Prostate gland (tissue), 2 donors: ENCODE measurements around the gene LRIT1. TPM values are rescaled to one million over a fixed set of nuclear protein-coding genes. Genes with fewer than 3 reads are reported as not detected.

Source experiments
- DNase-seq: peaks from one replicate; pipeline ENCODE4 v3.0.0-alpha.2; 2019; ENCODE audit warnings: low spot score
- H3K27ac ChIP-seq, 2 donors: fragments of 200-600 bp; sonication (generic); 2 replicates each; pipeline ENCODE4 v1.5.1; 2017 to 2019
- H3K27me3 ChIP-seq: fragments of 200-600 bp; sonication (generic); replicated peaks from 2 replicates; pipeline ENCODE4 v1.5.1; 2019; ENCODE audit not compliant: insufficient read depth
- H3K36me3 ChIP-seq, 2 donors: fragments of 200-600 bp; sonication (generic); 1 replicate in 1 of 2; 2 replicates in 1 of 2; pipeline versions ENCODE4 v1.5.1 to v1.8.1; 2017 to 2019
- H3K4me1 ChIP-seq: fragments of 200-600 bp; sonication (generic); replicated peaks from 2 replicates; pipeline ENCODE4 v1.5.1; 2019
- H3K4me3 ChIP-seq, 2 donors: fragments of 200-600 bp; sonication (generic); 2 replicates each; pipeline ENCODE4 v1.5.1; 2017 to 2019
- H3K9me3 ChIP-seq: fragments of 200-600 bp; sonication (generic); 2 replicates; pipeline ENCODE4 v1.5.1; 2017
- CTCF ChIP-seq, 4 experiments: fragments of 200-600 bp in 2 of 4; fragments of 450-650 bp in 2 of 4; sonication (generic) in 2 of 4; IDR thresholded peaks; 1 replicate in 3 of 4; 2 replicates in 1 of 4; pipeline ENCODE4 v1.5.1; 2016 to 2019; ENCODE audit warnings: antibody characterized with exemption in 4 of 4, mild to moderate bottlenecking in 2 of 4, moderate library complexity in 2 of 4
- POLR2A ChIP-seq: fragments of 450-650 bp; IDR thresholded peaks from one replicate; pipeline ENCODE4 v1.6.1; 2016; ENCODE audit warnings: antibody characterized with exemption, mild to moderate bottlenecking
- POLR2AphosphoS5 ChIP-seq: sonication (generic); formaldehyde crosslinking; IDR thresholded peaks from one replicate; pipeline ENCODE4 v1.6.1; 2017; ENCODE audit warnings: antibody characterized with exemption
- WGBS: methylation state at CpG from one replicate; pipeline ENCODE4 v1.1.5; 2018; 5-methylcytosine and 5-hydroxymethylcytosine counted together
- intact Hi-C: fragments of 100-400 bp; cut with DNase I; formaldehyde crosslinking; loops from one replicate; pipeline ENCODE4 v1.14.2; 2022
- total RNA-seq, 2 donors: library from RNA; depleted of rRNA; stranded (reverse); fragments of >200 nt; gene quantifications; one replicate each; pipeline ENCODE4 v1.1.0, GENCODE V29; 2016

LRIT1 gene
- total RNA-seq, 2 donors from 2014 or later, result 1.1 TPM; not detected in 1

DNA sequence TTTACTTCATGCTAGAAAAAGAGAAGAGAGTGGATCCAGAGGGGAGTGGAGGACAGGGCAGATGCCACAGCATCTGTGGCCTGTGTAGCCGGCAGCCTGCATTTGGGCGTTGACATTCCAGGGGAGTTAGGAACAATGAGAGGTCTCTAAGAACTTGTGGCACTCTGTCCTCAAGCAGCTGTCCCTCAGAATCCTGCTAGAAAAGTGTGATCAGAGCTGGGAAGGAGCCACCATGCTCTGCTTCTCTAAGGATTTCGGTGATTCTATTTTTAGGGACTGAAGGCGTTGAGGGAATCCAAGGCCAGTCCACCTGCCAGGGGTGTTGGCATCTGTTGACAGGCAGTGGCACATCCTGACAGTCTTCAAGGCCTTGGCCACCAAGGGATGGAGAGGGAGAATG, 23.6 kb downstream of the LRIT1 start:
- Histone ChIP-seq H3K36me3 (no peaks in the 10 kb centered on the region), H3K9me3 (no peaks in the 10 kb centered on the region), H3K27ac (no peak overlapping the region), H3K4me3 (no peak overlapping the region), H3K4me1 (no peaks in the 10 kb centered on the region), H3K27me3 (no peaks in the 10 kb centered on the region)
- DNase-seq, result no peak
- intact Hi-C loops, result no loop called here
- 89% methylated on average over 4 of the region's 4 CpGs for WGBS
- no peak for TF ChIP-seq CTCF (IDR thresholded peaks at IDR 0.05)
- no peak for TF ChIP-seq POLR2A
- no peak for TF ChIP-seq POLR2AphosphoS5

DNA sequence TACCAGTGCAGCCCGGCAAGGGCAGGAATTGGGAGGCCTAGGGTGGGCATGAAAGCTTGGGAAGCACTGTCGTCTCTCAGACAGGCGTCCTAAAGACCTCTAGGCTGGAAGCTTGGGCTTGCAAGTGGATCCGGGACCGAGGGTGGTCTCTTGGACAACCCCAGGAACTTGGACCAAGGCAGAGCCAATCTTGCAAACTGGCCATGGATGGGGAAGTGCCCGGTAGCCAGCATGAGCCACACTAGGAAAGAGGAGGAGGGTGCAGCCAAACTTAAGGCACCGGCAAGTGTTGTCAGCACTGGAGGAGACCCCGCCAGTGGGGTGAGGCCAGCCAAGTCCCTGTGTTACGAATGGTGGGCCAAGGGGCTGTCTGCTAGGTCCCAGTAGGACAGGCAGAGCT, 24.5 kb downstream of the LRIT1 start:
- Histone ChIP-seq H3K27me3 (no peaks in the 10 kb centered on the region), H3K4me3 (no peak overlapping the region), H3K36me3 (no peaks in the 10 kb centered on the region), H3K4me1 (no peaks in the 10 kb centered on the region), H3K9me3 (no peaks in the 10 kb centered on the region), H3K27ac (no peak overlapping the region)
- no peak for TF ChIP-seq CTCF (IDR thresholded peaks at IDR 0.05)
- TF ChIP-seq POLR2A, result no peak
- TF ChIP-seq POLR2AphosphoS5, result no peak
- 90% methylated on average over 9 of the region's 9 CpGs for WGBS
- DNase-seq, result no peak
- intact Hi-C loops, result no loop called here

DNA sequence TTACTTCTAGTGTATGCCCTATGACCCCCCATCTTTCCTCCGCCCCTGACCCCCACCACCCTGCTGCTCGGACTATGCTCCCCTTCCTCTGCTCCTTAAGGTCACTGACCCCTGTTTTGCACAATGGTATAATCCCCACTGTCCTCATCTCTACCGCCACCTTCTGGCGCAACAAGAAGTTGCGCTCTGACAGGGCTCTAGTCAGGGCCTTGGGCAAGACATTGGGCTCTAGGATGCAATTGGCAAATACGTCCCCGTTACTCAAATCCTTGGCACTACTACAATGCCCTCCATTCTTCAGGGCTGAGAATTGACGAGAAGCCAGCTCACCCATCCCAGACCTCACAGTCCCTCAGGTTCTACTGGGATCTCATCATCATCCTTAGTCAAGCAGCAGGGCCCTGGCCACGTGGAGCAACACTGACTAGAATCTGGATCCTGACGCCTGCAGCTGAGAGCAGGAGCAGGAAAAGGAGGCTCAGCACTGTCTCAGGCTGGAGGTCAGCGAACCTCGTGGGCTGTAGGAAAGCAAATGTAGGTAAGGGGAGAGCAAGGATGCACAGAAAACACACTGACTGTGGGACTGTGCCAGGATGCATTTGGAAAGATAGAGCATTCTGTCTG, 26.6 kb downstream of the LRIT1 start:
- H3K36me3 ChIP-seq, result no peaks in the 10 kb centered on the region
- intact Hi-C loops, result no loop called here
- no peaks in the 10 kb centered on the region for H3K9me3 ChIP-seq
- 44% methylated on average over 12 of the region's 12 CpGs for WGBS
- H3K27ac ChIP-seq, result no peak overlapping the region
- TF ChIP-seq POLR2AphosphoS5 (no peak), CTCF (IDR thresholded peaks at IDR 0.05) (no peak), POLR2A (no peak)
- no peak for DNase-seq
- no peaks in the 10 kb centered on the region for H3K27me3 ChIP-seq
- H3K4me3 ChIP-seq, result no peak overlapping the region
- H3K4me1 ChIP-seq, result no peaks in the 10 kb centered on the region

GRCh38 chr10:84214046-84214572, 27.2 kb downstream of the LRIT1 start:
- TF ChIP-seq POLR2A, result no peak
- TF ChIP-seq POLR2AphosphoS5, result no peak
- no peak for TF ChIP-seq CTCF (IDR thresholded peaks at IDR 0.05)
- H3K36me3 ChIP-seq, result no peaks in the 10 kb centered on the region
- intact Hi-C loops, result no loop called here
- no peaks in the 10 kb centered on the region for H3K4me1 ChIP-seq
- H3K27me3 ChIP-seq, result no peaks in the 10 kb centered on the region
- H3K4me3 ChIP-seq, result no peak overlapping the region
- no peaks in the 10 kb centered on the region for H3K9me3 ChIP-seq
- H3K27ac ChIP-seq, result no peak overlapping the region
- no peak for DNase-seq
- 75% methylated on average over 25 of the region's 25 CpGs for WGBS

DNA sequence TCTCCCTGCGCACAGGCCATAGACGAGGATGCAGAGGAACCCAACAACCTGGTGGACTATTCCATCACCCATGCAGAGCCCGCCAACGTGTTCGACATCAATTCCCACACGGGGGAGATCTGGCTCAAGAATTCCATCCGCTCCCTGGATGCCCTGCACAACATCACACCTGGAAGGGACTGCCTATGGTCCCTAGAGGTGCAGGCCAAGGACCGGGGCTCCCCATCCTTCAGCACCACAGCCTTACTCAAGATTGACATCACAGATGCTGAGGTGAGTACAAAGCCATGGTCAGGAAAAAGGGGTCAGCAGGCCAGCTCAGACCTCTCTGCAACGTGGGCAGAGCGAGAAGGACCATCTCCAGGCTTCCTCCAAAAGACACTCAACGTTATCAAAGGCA, 28.3 kb downstream of the LRIT1 start:
- Histone ChIP-seq H3K9me3 (no peaks in the 10 kb centered on the region), H3K27me3 (no peaks in the 10 kb centered on the region), H3K27ac (no peak overlapping the region), H3K36me3 (no peaks in the 10 kb centered on the region), H3K4me1 (no peaks in the 10 kb centered on the region), H3K4me3 (no peak overlapping the region)
- DNase-seq, result no peak
- 89% methylated on average over 11 of the region's 11 CpGs for WGBS
- TF ChIP-seq POLR2A, result no peak
- TF ChIP-seq POLR2AphosphoS5, result no peak
- no peak for TF ChIP-seq CTCF (IDR thresholded peaks at IDR 0.05)
- intact Hi-C loops, result no loop called here
